Keratinocyte (primary cell): ENCODE measurements around the gene PLXND1. TPM values are rescaled to one million over a fixed set of nuclear protein-coding genes. Genes with fewer than 3 reads are reported as not detected.

Experiments used
- DNase-seq: peaks from one replicate; pipeline ENCODE4 v3.0.0-alpha.2; 2011; ENCODE audit warnings: low read depth, missing footprints, low spot score
- FAIRE-seq: peaks from 2 replicates; lab custom pipeline; 2011; peaks lifted over from hg19 to GRCh38; lab: Jason Lieb, UNC
- H2AFZ ChIP-seq: 2 replicates; pipeline ENCODE4 v1.6.0; 2012; ENCODE audit warnings: low read length, control low read depth, inconsistent platforms; ENCODE audit not compliant: control insufficient read depth
- H3K27ac ChIP-seq: 2 replicates; pipeline ENCODE4 v1.5.1; 2011; ENCODE audit warnings: low read length; ENCODE audit not compliant: control insufficient read depth, insufficient read depth
- H3K27me3 ChIP-seq: 3 replicates; pipeline ENCODE4 v1.6.0; 2011; ENCODE audit warnings: low read length; ENCODE audit not compliant: control insufficient read depth, insufficient read depth; ENCODE audit errors: extremely low read depth
- H3K36me3 ChIP-seq, 2 experiments: 2 replicates in 1 of 2; 3 replicates in 1 of 2; pipeline ENCODE4 v1.5.1; 2011; ENCODE audit warnings: low read length in 2 of 2, mild to moderate bottlenecking in 1 of 2; ENCODE audit not compliant: control insufficient read depth in 2 of 2, insufficient read depth in 2 of 2; ENCODE audit errors: extremely low read depth in 1 of 2
- H3K4me1 ChIP-seq: 3 replicates; pipeline ENCODE4 v1.5.1; 2011; ENCODE audit warnings: low read length; ENCODE audit not compliant: control insufficient read depth, insufficient read depth; ENCODE audit errors: extremely low read depth
- H3K4me2 ChIP-seq: 3 replicates; pipeline ENCODE4 v1.6.0; 2011; ENCODE audit warnings: low read depth, low read length; ENCODE audit not compliant: control insufficient read depth, insufficient read depth; ENCODE audit errors: extremely low read depth
- H3K4me3 ChIP-seq, 3 experiments: fragments of 200-600 bp in 1 of 3; sonication (generic) in 1 of 3; 2 replicates in 2 of 3; 3 replicates in 1 of 3; pipeline ENCODE4 v1.5.1; 2011 to 2016; ENCODE audit warnings: low read length in 3 of 3, mild to moderate bottlenecking in 3 of 3, control low read depth in 2 of 3, inconsistent platforms in 1 of 3, low read depth in 1 of 3, mixed read lengths in 1 of 3, mixed run types in 1 of 3, moderate library complexity in 1 of 3; ENCODE audit not compliant: control insufficient read depth in 2 of 3, insufficient read depth in 2 of 3; ENCODE audit errors: extremely low read depth in 1 of 3
- H3K79me2 ChIP-seq: 2 replicates; pipeline ENCODE4 v1.6.0; 2012; ENCODE audit warnings: low read length; ENCODE audit not compliant: control insufficient read depth, insufficient read depth
- H3K9ac ChIP-seq: 3 replicates; pipeline ENCODE4 v1.6.0; 2011; ENCODE audit warnings: low read length; ENCODE audit not compliant: control insufficient read depth, insufficient read depth; ENCODE audit errors: extremely low read depth
- H3K9me1 ChIP-seq: 3 replicates; pipeline ENCODE4 v1.6.0; 2011; ENCODE audit warnings: low read length; ENCODE audit not compliant: control insufficient read depth, insufficient read depth; ENCODE audit errors: extremely low read depth
- H3K9me3 ChIP-seq: 2 replicates; pipeline ENCODE4 v1.5.1; 2012; ENCODE audit warnings: low read depth, low read length; ENCODE audit not compliant: control insufficient read depth
- H4K20me1 ChIP-seq: 3 replicates; pipeline ENCODE4 v1.6.0; 2011; ENCODE audit warnings: low read length; ENCODE audit not compliant: control insufficient read depth, insufficient read depth; ENCODE audit errors: extremely low read depth
- EZH2 ChIP-seq: IDR thresholded peaks from one replicate; pipeline ENCODE4 v1.6.1; 2012; ENCODE audit warnings: inconsistent platforms, mild to moderate bottlenecking, low read length, moderate library complexity
- dilution Hi-C: fragments of 300-500 bp; cut with MboI; formaldehyde crosslinking; loops from one replicate; pipeline ENCODE4 v1.7.0; 2020; ENCODE audit warnings: low sequenced_read_pairs; ENCODE audit not compliant: extremely low pct_ligation_motif_present
- polyA plus RNA-seq, 5 experiments: library from polyadenylated mRNA; depleted of rRNA in 3 of 5; stranded (reverse) in 3 of 5; stranded (forward) in 1 of 5; unstranded in 1 of 5; fragments of >200 nt; gene quantifications; 1 replicate in 1 of 5; 2 replicates in 3 of 5; 3 replicates in 1 of 5; pipeline versions ENCODE4 v1.2.1 to v1.2.3, GENCODE V29; 2011 to 2012; ENCODE audit warnings: missing spikeins in 2 of 5, low read depth in 1 of 5, low replicate concordance in 1 of 5
- TF ChIP-seq, protein P1 (sequence below), 3 experiments: IDR thresholded peaks in 1 of 3; conservative IDR thresholded peaks in 1 of 3; optimal IDR thresholded peaks in 1 of 3; 2 replicates in 2 of 3; 3 replicates in 1 of 3; pipeline versions ENCODE3 to v1.5.1; 2011; ENCODE audit warnings: low read length in 3 of 3, mild to moderate bottlenecking in 3 of 3, moderate library complexity in 2 of 3, control low read depth in 1 of 3, inconsistent platforms in 1 of 3; ENCODE audit not compliant: insufficient read depth in 2 of 3; ENCODE audit errors: extremely low read depth in 1 of 3

Gene PLXND1
- polyA plus RNA-seq, 1 donor (not counting 4 experiments of a cell fraction or from before 2014, with no cell fraction given), result 0.09 TPM

DNA sequence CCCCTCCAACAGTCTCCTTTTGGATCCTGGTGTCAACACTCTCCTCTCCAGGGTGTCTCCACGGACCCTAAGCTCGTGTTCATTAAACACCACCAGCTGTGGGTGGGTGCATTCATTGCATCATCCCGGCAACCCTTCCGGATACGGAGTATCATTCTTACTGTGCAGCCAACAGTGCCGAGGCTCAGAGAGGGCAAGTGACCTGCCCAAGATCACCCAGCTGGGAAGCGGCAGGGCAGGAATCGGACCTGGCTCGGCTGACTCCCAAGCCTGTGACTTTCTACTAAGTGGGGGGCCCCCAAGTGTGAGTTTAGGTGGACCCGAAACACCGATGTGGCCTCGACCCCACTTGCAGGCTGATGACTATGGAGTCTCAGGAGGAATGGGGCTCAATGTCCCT lies 43.1 kb downstream of the PLXND1 start:
- H3K9me1 ChIP-seq, result no peaks in the 10 kb centered on the region
- H3K27ac ChIP-seq, result no peak overlapping the region
- H3K4me2 ChIP-seq, result no peak overlapping the region
- no peaks in the 10 kb centered on the region for H3K79me2 ChIP-seq
- no peak overlapping the region for H3K9ac ChIP-seq
- H4K20me1 ChIP-seq, result no peaks in the 10 kb centered on the region
- H3K9me3 ChIP-seq, result no peaks in the 10 kb centered on the region
- H3K27me3 ChIP-seq, result no peaks in the 10 kb centered on the region
- H3K36me3 ChIP-seq, result no peaks in the 10 kb centered on the region
- H3K4me3 ChIP-seq, result no peak overlapping the region
- FAIRE-seq (no peak), DNase-seq (no peak)
- no peak for TF ChIP-seq EZH2
- TF ChIP-seq, protein P1, sequence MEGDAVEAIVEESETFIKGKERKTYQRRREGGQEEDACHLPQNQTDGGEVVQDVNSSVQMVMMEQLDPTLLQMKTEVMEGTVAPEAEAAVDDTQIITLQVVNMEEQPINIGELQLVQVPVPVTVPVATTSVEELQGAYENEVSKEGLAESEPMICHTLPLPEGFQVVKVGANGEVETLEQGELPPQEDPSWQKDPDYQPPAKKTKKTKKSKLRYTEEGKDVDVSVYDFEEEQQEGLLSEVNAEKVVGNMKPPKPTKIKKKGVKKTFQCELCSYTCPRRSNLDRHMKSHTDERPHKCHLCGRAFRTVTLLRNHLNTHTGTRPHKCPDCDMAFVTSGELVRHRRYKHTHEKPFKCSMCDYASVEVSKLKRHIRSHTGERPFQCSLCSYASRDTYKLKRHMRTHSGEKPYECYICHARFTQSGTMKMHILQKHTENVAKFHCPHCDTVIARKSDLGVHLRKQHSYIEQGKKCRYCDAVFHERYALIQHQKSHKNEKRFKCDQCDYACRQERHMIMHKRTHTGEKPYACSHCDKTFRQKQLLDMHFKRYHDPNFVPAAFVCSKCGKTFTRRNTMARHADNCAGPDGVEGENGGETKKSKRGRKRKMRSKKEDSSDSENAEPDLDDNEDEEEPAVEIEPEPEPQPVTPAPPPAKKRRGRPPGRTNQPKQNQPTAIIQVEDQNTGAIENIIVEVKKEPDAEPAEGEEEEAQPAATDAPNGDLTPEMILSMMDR (optimal IDR thresholded peaks at IDR 0.05 in 1 of 3, IDR thresholded peaks at IDR 0.05 in 1 of 3, conservative IDR thresholded peaks at IDR 0.05 in 1 of 3; ENCODE audit: extremely low read depth in 1 of 3, insufficient read depth in 2 of 3, low read length in 3 of 3), result no peak
- no peak overlapping the region for H2AFZ ChIP-seq
- dilution Hi-C loops, result no loop called here
- H3K4me1 ChIP-seq, result no peaks in the 10 kb centered on the region

DNA sequence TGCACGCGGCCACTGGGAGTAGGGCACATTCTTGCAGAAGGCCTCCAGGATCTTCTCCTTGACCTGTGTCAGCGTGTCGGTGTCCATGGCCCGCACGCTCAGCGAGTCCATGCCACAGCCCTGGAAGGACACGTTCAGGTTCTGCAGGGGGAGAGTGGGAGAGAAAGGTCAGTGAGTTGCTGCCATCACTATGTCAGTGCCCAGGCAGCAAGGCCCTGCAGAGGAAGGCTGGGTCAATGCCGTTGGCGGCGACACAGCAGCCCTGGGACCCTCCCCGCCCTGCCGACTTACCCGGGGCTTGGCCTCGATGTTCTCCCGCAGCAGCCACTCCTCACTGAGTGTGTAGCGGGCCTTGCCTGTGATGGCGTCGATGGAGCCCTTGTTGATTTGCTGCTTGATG lies 43.7 kb downstream of the PLXND1 start:
- H3K4me3 ChIP-seq, result no peak overlapping the region
- TF ChIP-seq EZH2, result no peak
- TF ChIP-seq, protein P1 (optimal IDR thresholded peaks at IDR 0.05 in 1 of 3, IDR thresholded peaks at IDR 0.05 in 1 of 3, conservative IDR thresholded peaks at IDR 0.05 in 1 of 3; ENCODE audit: extremely low read depth in 1 of 3, insufficient read depth in 2 of 3, low read length in 3 of 3), result no peak
- dilution Hi-C loops, result no loop called here
- no peaks in the 10 kb centered on the region for H3K79me2 ChIP-seq
- no peak for FAIRE-seq
- H3K36me3 ChIP-seq, result no peaks in the 10 kb centered on the region
- H3K9me1 ChIP-seq, result no peaks in the 10 kb centered on the region
- no peak for DNase-seq
- no peaks in the 10 kb centered on the region for H3K4me1 ChIP-seq
- no peak overlapping the region for H3K27ac ChIP-seq
- peaks cover 2% of the 10 kb centered on the region for H3K27me3 ChIP-seq
- H3K4me2 ChIP-seq, result no peak overlapping the region
- H4K20me1 ChIP-seq, result no peaks in the 10 kb centered on the region
- no peak overlapping the region for H3K9ac ChIP-seq
- H3K9me3 ChIP-seq, result no peaks in the 10 kb centered on the region
- no peak overlapping the region for H2AFZ ChIP-seq
